HEK293 (cell line): ENCODE data around the gene YIPF3.

Source experiments
- CTCF ChIA-PET: fragments of 350-600 bp; formaldehyde crosslinking; extraction: SDS; loops from one replicate; lab custom pipeline; 2021; ENCODE audit warnings: antibody characterized with exemption; lab: Yijun Ruan, JAX
- POLR2A ChIA-PET: fragments of 300-600 bp; formaldehyde crosslinking; extraction: SDS; loops from one replicate; lab custom pipeline; 2020; ENCODE audit warnings: antibody characterized with exemption, inconsistent platforms; lab: Yijun Ruan, JAX
- H3K27ac ChIP-seq: fragments of 200-500 bp; sonication (Bioruptor generic); 2 replicates; pipeline ENCODE4 v1.5.1; 2014; ENCODE audit warnings: low read depth, low read length, control low read depth, inconsistent platforms; ENCODE audit errors: extremely low read depth
- H3K36me3 ChIP-seq, 2 experiments: fragments of 200-500 bp in 1 of 2; sonication (Bioruptor generic) in 1 of 2; 1 replicate in 1 of 2; 2 replicates in 1 of 2; pipeline ENCODE4 v1.5.1; 2014 to 2017; ENCODE audit warnings: inconsistent platforms in 2 of 2, low read length in 2 of 2; ENCODE audit not compliant: control insufficient read depth in 2 of 2, insufficient read depth in 1 of 2
- H3K4me1 ChIP-seq: fragments of 200-500 bp; sonication (Bioruptor generic); 2 replicates; pipeline ENCODE4 v1.5.1; 2014; ENCODE audit warnings: mild to moderate bottlenecking, low read length, inconsistent platforms; ENCODE audit not compliant: control insufficient read depth, insufficient read depth
- H3K4me3 ChIP-seq: 2 replicates; pipeline ENCODE4 v1.5.1; 2011; ENCODE audit warnings: low read depth, mild to moderate bottlenecking, control low read depth, low read length, moderate library complexity
- H3K9me3 ChIP-seq: fragments of 200-500 bp; sonication (Bioruptor generic); 2 replicates; pipeline ENCODE4 v1.5.1; 2014; ENCODE audit warnings: low read depth, low read length, inconsistent platforms; ENCODE audit not compliant: control insufficient read depth, insufficient read depth
- HIC1 ChIP-seq: fragments of 450-650 bp; formaldehyde crosslinking; IDR thresholded peaks from 2 replicates; pipeline ENCODE4 v1.5.1; 2016; ENCODE audit warnings: missing biosample characterization, missing genetic modification characterization
- KLF16 ChIP-seq: fragments of 450-650 bp; formaldehyde crosslinking; IDR thresholded peaks from 2 replicates; pipeline ENCODE4 v1.5.1; 2017; ENCODE audit warnings: missing biosample characterization, missing genetic modification characterization
- KLF17 ChIP-seq: fragments of 450-650 bp; formaldehyde crosslinking; IDR thresholded peaks from 2 replicates; pipeline ENCODE4 v1.5.1; 2016; ENCODE audit warnings: missing biosample characterization, missing genetic modification characterization
- KLF8 ChIP-seq: fragments of 450-650 bp; formaldehyde crosslinking; IDR thresholded peaks from 2 replicates; pipeline ENCODE4 v1.5.1; 2016; ENCODE audit warnings: missing biosample characterization, missing genetic modification characterization
- ZBTB44 ChIP-seq: fragments of 450-650 bp; IDR thresholded peaks from 2 replicates; pipeline ENCODE4 v1.5.1; 2018; ENCODE audit warnings: missing biosample characterization, mild to moderate bottlenecking, missing genetic modification characterization
- ZFP37 ChIP-seq: fragments of 450-650 bp; formaldehyde crosslinking; IDR thresholded peaks from 2 replicates; pipeline ENCODE4 v1.5.1; 2016; ENCODE audit warnings: missing biosample characterization, missing genetic modification characterization
- ZNF138 ChIP-seq: fragments of 450-650 bp; formaldehyde crosslinking; IDR thresholded peaks from 2 replicates; pipeline ENCODE4 v1.5.1; 2016; ENCODE audit warnings: missing biosample characterization, missing genetic modification characterization, borderline replicate concordance
- ZNF157 ChIP-seq: fragments of 450-650 bp; formaldehyde crosslinking; IDR thresholded peaks from 2 replicates; pipeline ENCODE4 v1.5.1; 2016; ENCODE audit warnings: missing biosample characterization, missing genetic modification characterization
- ZNF19 ChIP-seq: fragments of 450-650 bp; formaldehyde crosslinking; IDR thresholded peaks from 2 replicates; pipeline ENCODE4; 2016; ENCODE audit warnings: missing biosample characterization, missing genetic modification characterization, low read depth
- ZNF2 ChIP-seq: fragments of 450-650 bp; formaldehyde crosslinking; IDR thresholded peaks from 2 replicates; pipeline ENCODE4 v1.5.1; 2016; ENCODE audit warnings: missing biosample characterization, missing genetic modification characterization
- ZNF221 ChIP-seq: fragments of 450-650 bp; formaldehyde crosslinking; IDR thresholded peaks from 2 replicates; pipeline ENCODE4 v1.5.1; 2017; ENCODE audit warnings: missing biosample characterization, missing genetic modification characterization, borderline replicate concordance
- ZNF24 ChIP-seq: fragments of 450-650 bp; formaldehyde crosslinking; IDR thresholded peaks from 2 replicates; pipeline ENCODE4 v1.5.1; 2016; ENCODE audit warnings: missing biosample characterization, missing genetic modification characterization
- ZNF274 ChIP-seq, 2 experiments: fragments of 200-500 bp in 1 of 2; fragments of 450-650 bp in 1 of 2; sonication (Bioruptor generic) in 1 of 2; formaldehyde crosslinking in 1 of 2; IDR thresholded peaks; 2 replicates each; pipeline versions ENCODE4 v1.5.1 to v1.6.1; 2014 to 2016; ENCODE audit warnings: borderline replicate concordance in 1 of 2, inconsistent platforms in 1 of 2, low read length in 1 of 2, missing biosample characterization in 1 of 2, missing genetic modification characterization in 1 of 2
- ZNF292 ChIP-seq: fragments of 450-650 bp; formaldehyde crosslinking; IDR thresholded peaks from 2 replicates; pipeline ENCODE4 v1.5.1; 2016; ENCODE audit warnings: low read depth, missing biosample characterization, missing genetic modification characterization, borderline replicate concordance
- ZNF362 ChIP-seq: fragments of 450-650 bp; formaldehyde crosslinking; IDR thresholded peaks from 2 replicates; pipeline ENCODE4 v1.5.1; 2016; ENCODE audit warnings: missing biosample characterization, missing genetic modification characterization
- ZNF366 ChIP-seq: fragments of 450-650 bp; formaldehyde crosslinking; conservative IDR thresholded peaks from 2 replicates; pipeline ENCODE4 v1.5.1; 2016; ENCODE audit warnings: missing biosample characterization, missing genetic modification characterization
- ZNF391 ChIP-seq: fragments of 450-650 bp; formaldehyde crosslinking; IDR thresholded peaks from 2 replicates; pipeline ENCODE4 v1.5.1; 2016; ENCODE audit warnings: low read depth, missing biosample characterization, missing genetic modification characterization, borderline replicate concordance
- ZNF426 ChIP-seq: fragments of 450-650 bp; formaldehyde crosslinking; IDR thresholded peaks from 2 replicates; pipeline ENCODE4 v1.5.1; 2017; ENCODE audit warnings: missing biosample characterization, missing genetic modification characterization, mild to moderate bottlenecking, inconsistent platforms, moderate library complexity
- ZNF473 ChIP-seq: fragments of 450-650 bp; formaldehyde crosslinking; IDR thresholded peaks from 2 replicates; pipeline ENCODE4 v1.5.1; 2017; ENCODE audit warnings: missing biosample characterization, missing genetic modification characterization
- ZNF48 ChIP-seq: fragments of 450-650 bp; formaldehyde crosslinking; IDR thresholded peaks from 2 replicates; pipeline ENCODE4 v1.5.1; 2016; ENCODE audit warnings: missing biosample characterization, missing genetic modification characterization
- ZNF571 ChIP-seq: fragments of 450-650 bp; formaldehyde crosslinking; IDR thresholded peaks from 2 replicates; pipeline ENCODE4 v1.5.0; 2017; ENCODE audit warnings: missing biosample characterization, missing genetic modification characterization
- ZNF610 ChIP-seq: fragments of 450-650 bp; formaldehyde crosslinking; IDR thresholded peaks from 2 replicates; pipeline ENCODE4 v1.5.1; 2016; ENCODE audit warnings: missing biosample characterization, missing genetic modification characterization, borderline replicate concordance
- ZNF621 ChIP-seq: fragments of 450-650 bp; formaldehyde crosslinking; IDR thresholded peaks from 2 replicates; pipeline ENCODE4 v1.5.1; 2017; ENCODE audit warnings: missing biosample characterization, missing genetic modification characterization
- ZNF658 ChIP-seq: fragments of 450-650 bp; formaldehyde crosslinking; IDR thresholded peaks from 2 replicates; pipeline ENCODE4; 2016; ENCODE audit warnings: missing biosample characterization, missing genetic modification characterization
- ZSCAN5A ChIP-seq: fragments of 450-650 bp; formaldehyde crosslinking; IDR thresholded peaks from 2 replicates; pipeline ENCODE4 v1.5.1; 2016; ENCODE audit warnings: missing biosample characterization, missing genetic modification characterization

YIPF3 gene

GRCh38 chr6:43510827-43511163 lies 5.9 kb downstream of the YIPF3 start:
- Histone ChIP-seq H3K4me1 (peaks cover 2% of the 10 kb centered on the region; the same call in 1 of the 2 replicates), H3K4me3 (no peak overlapping the region), H3K9me3 (no peaks in the 10 kb centered on the region), H3K36me3 (peaks cover 18 to 55% of the 10 kb centered on the region in 2 experiments), H3K27ac (no peak overlapping the region)
- ChIA-PET CTCF (interaction anchor here (0.7 to 8.5 kb wide), 6 partner anchors 8 to 367 kb away, joined by 3 to 142 read pairs (median 4); partner anchors contain the start of gene ZNF318), POLR2A (interaction anchor here (1.1 to 2.2 kb wide), 6 partner anchors 9 to 141 kb away, joined by 3 to 8 read pairs (median 6); partner anchors contain the start of genes ABCC10 and TJAP1)
- TF ChIP-seq ZNF426 (tag by site-specific recombination) (no peak), ZFP37 (0 out of 2 replicates have a peak, but pooled peaks have one; percentile 20), ZNF366 (no peak), ZNF19 (tag by site-specific recombination) (no peak), KLF16 (tag by site-specific recombination) (no peak)

- ChIA-PET CTCF (interaction anchor here (0.7 to 8.5 kb wide), 9 partner anchors 9 to 366 kb away, joined by 3 to 142 read pairs (median 4); partner anchors contain the start of genes DLK2 and ZNF318), POLR2A (interaction anchor here (0.6 to 2.2 kb wide), 10 partner anchors 9 to 600 kb away, joined by 3 to 8 read pairs (median 4); partner anchors contain the start of genes ABCC10, KLHDC3, TJAP1 and VEGFA)
- Histone ChIP-seq H3K9me3 (no peaks in the 10 kb centered on the region), H3K27ac (no peak within 1 kb of the TSS; the same call in 1 of the 2 replicates), H3K4me1 (no peaks in the 10 kb centered on the region), H3K4me3 (peak within 1 kb of the TSS; percentile 51), H3K36me3 (peaks cover 16 to 55% of the 10 kb centered on the region in 2 experiments)
- TF ChIP-seq ZNF391 (no peak), ZNF292 (tag by site-specific recombination) (no peak), ZNF138 (no peak), ZNF621 (tag by site-specific recombination) (no peak), ZNF157 (tag by site-specific recombination) (no peak), ZNF658 (no peak), KLF8 (tag by site-specific recombination) (peak; percentile 47; the same call in 1 of the 2 replicates), ZNF2 (tag by site-specific recombination) (no peak), ZNF610 (tag by site-specific recombination) (no peak), ZNF473 (tag by site-specific recombination) (no peak), ZSCAN5A (tag by site-specific recombination) (no peak), ZNF221 (tag by site-specific recombination) (no peak), ZNF571 (no peak), ZNF48 (tag by site-specific recombination) (no peak), ZBTB44 (tag by site-specific recombination) (0 out of 2 replicates have a peak, but pooled peaks have one; percentile 14), ZNF274 (IDR thresholded peaks at IDR 0.05; ENCODE audit: low read length) (no peak), ZNF274 (tag by site-specific recombination; IDR thresholded peaks at IDR 0.05; ENCODE audit: borderline replicate concordance) (no peak), ZNF362 (tag by site-specific recombination) (no peak), KLF17 (0 out of 2 replicates have a peak, but pooled peaks have one; percentile 22), ZNF24 (tag by site-specific recombination) (no peak), HIC1 (tag by site-specific recombination) (peak; percentile 37; the same call in 1 of the 2 replicates)
Measured at GRCh38 chr6:43509984-43510826, 6.5 kb downstream of the YIPF3 start, which contains the start of gene LRRC73. Gene LRRC73 (minus strand): TSS chr6:43510346. CDS start chr6:43509785, 561 bp downstream.
